T-helper 9 cell (primary cell): Measurements from ENCODE around the gene UGT1A10.

Experiments
- DNase-seq: peaks from one replicate; pipeline ENCODE4 v3.0.0-alpha.2; 2020

UGT1A10 gene

DNA sequence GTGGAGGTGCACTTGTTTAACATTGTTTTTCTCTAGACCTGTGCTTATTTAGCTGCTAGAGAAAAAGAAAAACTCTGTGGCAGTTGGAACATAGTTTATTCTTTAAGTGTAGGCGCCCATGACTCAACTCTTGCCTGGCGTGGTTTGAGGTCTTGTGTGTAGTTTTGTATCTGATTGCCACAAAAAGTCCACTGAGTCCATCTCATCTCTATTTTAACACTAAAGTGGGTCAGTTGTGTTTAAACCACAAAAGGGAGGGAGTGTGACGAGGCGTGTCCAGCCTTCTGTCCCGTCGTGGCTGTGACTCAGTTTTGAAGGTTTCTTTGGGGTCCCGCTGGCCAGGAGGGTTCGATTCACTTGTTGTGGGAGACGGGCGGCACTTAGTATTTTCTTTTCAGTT, 20.2 kb downstream of the UGT1A10 start:
- DNase-seq = no peak

DNA sequence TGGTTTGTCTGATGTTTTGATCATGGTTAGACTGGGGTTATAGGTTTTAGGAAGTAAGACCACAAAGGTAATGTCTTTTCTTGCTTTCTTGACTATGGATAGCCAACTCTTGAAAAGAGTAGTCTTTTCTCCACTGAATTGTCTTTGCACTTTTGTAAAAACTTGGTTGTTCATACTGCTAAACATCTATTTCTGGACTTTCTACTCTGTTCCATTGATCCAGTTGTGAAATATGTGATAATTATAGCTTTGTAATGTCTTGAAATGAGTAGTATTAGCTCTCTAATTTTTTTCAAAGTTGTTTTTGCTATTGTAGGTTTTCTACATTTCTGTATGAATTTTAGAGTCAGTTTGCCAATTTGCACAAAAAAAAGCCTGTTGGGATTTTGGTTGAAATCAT, 22.4 kb downstream of the UGT1A10 start:
- DNase-seq = no peak

- no peak for DNase-seq
Measured at GRCh38 chr2:233663911-233664310, 27.7 kb downstream of the UGT1A10 start.

GRCh38 chr2:233668605-233669260, 32.5 kb downstream of the UGT1A10 start:
- no peak for DNase-seq

DNA sequence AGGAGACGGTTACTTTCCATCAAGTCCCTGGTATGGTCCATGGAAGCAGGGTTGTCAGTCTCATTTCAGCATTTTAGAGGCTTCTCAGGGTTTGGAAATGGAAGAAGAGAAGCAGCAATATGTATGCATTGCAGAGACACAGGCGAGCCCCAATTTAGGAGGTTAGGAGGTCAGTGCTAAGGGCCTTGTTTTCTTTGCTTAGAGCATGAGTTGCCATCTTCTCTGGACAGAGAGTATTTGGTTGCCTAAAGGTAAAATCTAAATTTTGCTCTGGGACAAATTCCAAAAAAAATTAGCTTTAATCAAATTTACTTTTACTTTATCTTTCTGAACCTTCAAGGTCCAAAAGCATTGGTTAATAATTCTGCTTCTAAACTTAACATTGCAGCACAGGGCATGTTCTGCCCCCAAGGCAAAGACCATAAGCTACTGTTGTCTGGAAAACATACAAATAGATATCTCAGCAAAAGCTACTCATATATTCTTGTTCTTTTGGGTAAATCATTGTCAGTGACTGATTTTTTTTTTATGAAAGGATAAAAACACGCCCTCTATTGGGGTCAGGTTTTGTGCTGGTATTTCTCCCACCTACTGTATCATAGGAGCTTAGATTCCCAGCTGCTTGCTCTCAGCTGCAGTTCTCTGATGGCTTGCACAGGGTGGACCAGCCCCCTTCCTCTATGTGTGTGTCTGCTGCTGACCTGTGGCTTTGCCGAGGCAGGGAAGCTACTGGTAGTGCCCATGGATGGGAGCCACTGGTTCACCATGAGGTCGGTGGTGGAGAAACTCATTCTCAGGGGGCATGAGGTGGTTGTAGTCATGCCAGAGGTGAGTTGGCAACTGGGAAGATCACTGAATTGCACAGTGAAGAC, 35.3 kb downstream of the UGT1A10 start, which contains the start of gene UGT1A9:
TSS of gene UGT1A9 (plus strand) at position 609 of the 872 bp plus-strand sequence. CDS start at position 646, 37 bp downstream.
- DNase-seq = no peak

DNA sequence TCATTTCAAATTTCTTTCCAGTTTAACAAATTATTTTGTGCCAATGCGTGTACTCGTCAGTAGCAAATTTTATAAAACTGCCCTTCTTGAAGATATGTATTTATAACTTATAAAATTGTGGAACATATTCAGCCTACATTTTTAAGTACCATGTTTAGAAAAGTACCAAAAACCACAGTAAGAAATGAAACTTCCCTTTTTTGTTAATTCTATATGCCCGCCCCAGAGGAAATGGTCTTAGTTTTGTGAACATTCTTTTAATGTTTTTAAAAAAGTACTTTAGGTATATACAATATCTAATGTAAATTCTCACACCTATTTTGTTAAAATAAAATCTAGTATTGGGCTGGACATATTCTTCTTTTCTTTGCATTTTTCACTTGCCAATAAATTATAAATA, 36.6 kb downstream of the UGT1A10 start:
- no peak for DNase-seq

GRCh38 chr2:233673896-233674295, 37.6 kb downstream of the UGT1A10 start:
- DNase-seq = no peak

DNA sequence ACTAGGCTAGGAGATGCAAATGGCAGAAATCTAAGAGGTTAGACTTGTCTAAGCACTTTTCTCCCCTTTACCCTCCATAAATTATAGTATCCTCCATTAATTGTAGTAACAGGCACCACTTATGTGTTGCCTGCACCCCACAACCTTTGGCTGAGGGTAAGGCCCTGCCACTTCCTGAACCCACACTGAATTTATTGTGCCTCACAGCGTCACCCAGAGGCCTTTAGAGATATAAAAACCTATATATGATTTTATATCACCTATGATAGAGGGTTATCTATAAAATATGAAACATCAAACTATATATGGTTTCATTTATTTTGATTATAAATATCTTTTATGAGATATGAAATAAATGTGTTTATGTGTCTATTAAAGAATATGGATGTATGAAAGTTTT, 38.1 kb downstream of the UGT1A10 start:
- DNase-seq = no peak

DNA sequence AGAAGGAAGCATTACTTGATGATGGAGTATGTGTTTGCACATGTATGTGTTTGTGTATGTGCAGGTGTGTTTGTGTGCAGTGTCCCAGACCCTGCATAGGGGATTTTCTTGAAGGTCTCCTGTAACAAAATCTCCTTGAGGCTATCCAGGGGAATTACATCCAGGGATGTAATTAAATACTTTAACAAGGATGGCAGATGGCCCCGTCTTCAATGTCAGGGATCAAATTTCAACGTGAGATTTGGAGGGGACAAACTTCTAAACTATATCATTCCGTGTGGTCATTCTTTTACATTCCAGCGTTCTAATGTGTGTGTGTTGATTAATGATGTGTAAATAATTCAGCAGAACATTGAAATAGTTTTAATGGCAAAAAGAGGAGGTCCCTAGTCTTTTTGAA, 38.7 kb downstream of the UGT1A10 start:
- no peak for DNase-seq

DNA sequence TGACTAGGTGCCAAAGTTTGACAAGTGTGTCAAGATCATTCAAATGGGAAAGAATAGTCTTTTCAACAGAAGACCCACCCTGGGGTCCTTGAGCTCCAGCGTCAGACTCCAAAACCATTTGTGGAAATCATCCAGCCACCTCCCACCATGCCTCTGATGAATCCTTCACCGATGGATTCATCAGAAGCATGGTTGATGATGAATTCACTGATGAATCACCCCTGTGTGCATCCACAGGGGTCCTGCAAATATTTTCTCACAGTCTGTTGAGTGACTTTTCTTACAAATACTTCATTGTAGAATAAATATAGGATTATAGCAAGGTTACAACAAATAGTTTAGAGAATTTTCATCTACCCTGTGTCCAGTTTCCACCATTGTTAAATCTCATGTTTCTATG, 39.8 kb downstream of the UGT1A10 start:
- DNase-seq = no peak

DNA sequence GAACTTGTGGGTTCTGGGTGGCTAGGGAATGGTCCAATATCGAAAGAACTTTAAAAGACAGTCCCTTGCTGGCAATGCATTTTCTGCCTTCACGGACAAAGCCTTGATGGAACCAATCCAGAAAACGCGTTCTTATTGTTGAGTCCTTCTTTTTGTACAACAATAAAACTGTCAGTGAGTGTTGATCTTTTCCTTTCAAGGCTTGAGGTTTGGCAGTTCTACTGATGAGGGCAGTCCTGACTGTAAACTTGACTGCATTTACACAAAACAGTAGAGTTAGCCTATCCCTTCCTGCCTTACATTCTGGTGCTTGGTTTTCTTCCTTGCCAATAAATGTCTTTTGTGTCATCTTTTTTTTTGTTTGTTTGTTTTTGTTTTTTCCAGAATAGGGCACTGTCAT, 42.9 kb downstream of the UGT1A10 start:
- DNase-seq = no peak

- DNase-seq = no peak
Measured at GRCh38 chr2:233680361-233681045, 44.3 kb downstream of the UGT1A10 start.

DNA sequence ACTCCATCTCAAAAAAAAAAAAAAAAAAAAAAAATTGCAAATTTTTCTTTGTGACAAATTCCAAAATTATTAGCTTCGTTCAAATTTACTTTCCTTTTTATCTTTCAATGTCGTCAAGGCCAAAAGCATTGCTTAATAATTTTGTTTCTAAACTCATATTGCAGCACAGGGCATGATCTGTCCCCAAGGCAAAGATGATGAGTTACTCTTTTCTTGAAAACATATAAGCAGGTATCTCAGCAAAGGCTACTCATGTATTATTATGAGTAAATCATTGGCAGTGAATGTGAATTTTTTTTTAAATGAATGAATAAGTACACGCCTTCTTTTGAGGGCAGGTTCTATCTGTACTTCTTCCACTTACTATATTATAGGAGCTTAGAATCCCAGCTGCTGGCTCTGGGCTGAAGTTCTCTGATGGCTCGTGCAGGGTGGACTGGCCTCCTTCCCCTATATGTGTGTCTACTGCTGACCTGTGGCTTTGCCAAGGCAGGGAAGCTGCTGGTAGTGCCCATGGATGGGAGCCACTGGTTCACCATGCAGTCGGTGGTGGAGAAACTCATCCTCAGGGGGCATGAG, 45.4 kb downstream of the UGT1A10 start, which contains the start of gene UGT1A7:
TSS of gene UGT1A7 (plus strand) at position 381 of the 579 bp plus-strand sequence. CDS start at position 418, 37 bp downstream.
- no peak for DNase-seq

DNA sequence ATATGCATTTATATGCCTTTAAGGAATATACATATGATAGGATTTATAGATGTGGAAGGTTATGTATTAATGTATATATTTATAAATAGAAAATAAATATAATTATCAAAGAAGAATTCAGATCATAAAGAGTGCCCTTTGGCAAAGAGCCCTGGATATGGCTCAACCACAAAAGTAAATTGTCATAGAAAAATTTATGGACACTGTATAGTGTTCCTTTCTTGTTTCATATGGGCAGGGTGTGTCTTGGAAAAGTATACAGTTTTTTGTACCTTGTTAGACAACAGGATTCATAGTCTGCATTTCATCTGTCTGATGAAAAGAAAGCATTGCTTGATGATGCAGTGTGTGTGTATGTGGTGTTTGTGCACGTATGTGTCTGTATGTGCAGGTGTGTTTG, 48.4 kb downstream of the UGT1A10 start:
- DNase-seq = no peak

DNA sequence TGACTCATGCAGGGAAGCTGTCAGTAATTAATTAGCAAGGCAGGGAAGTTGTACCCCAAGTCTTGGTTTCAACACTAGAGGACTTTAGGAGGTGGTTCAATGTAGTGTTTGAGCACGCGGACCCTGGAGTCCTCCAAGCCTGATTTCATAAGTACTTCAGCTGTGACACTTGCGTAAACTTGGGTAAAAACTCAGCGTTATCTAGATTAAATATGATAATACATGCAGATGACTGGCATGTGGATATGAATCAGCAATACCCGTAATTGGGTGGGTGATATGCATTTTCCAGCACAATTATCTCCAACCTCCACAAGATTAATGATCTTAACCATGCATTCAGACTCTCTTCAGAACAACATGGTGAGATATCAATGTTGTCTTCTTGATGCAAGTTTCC, 50.7 kb downstream of the UGT1A10 start:
- DNase-seq = no peak

- DNase-seq = no peak
Measured at GRCh38 chr2:233688341-233688740, 52.1 kb downstream of the UGT1A10 start.

DNA sequence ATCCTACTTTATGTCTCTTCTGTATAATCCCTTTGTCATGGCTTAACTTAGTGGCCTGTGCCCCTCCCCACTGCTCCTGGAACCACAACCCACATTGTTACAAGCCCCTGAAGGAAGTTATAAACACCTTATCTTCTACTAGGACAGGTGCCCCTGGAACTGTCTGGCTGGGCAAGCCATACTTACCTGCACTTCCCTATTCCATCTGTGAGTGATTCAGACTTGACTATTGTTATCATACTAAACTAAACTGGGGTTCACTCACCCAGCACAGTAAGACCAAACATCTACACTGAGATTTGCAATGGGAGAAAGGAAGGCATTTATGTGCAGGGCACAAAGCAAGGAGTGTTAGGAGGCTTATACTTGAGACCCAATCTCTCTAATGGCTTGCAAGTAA, 52.8 kb downstream of the UGT1A10 start:
- DNase-seq = no peak

GRCh38 chr2:233689501-233689900, 53.3 kb downstream of the UGT1A10 start:
- DNase-seq = no peak

- DNase-seq = no peak
Measured at GRCh38 chr2:233690444-233690843, 54.2 kb downstream of the UGT1A10 start.

DNA sequence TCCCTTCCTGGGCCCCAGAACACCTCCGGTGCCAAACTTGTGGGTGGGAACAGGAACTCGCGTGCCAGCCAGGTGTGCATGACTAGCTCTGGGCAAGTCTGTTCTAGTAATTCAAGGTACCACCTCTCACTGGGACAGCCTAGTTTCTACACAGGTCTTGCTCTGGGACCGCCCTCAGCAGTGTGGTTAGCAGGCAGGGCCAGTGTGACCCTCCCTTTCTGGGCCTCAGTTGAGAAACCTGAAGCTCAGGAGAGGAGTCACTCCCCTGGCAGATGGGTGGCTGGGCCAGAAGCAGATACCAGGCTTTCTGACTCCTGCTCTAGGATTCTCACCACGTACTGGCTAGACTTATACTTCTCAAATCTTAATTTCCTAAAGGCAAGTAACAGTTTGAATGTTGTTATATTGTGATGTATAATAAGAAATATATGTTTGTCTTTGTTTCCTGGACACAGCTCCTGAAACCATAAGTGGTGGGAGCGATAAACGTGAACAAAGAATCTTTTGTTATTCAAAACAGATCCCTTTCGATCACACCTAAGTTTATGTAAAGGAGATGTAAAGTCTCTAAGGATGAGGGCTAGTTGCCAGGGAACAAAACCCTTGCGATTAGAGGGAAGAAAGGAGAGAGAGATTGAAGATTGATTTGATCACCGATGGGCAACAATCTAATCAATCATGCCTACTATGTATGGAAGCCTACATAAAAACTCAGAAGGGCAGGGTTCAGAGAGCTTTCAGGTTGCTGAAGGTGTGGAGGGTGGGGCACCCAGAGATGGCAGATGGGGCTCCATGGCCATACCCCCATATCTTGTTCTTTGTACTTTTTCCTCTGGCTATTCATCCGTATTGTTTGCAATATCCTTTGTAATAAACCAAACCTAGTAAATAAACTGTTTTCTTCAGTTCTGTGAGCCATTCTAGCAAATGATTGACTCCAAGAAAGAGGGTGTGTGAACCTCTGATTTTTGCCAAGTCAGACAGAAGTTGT, 55.5 kb downstream of the UGT1A10 start:
- DNase-seq = no peak

GRCh38 chr2:233692648-233693047, 56.4 kb downstream of the UGT1A10 start, which contains the start of gene UGT1A6:
UGT1A6 (plus strand) TSS chr2:233692890; CDS start chr2:233693005, 115 bp downstream.
- no peak for DNase-seq

- no peak for DNase-seq
Measured at GRCh38 chr2:233693963-233694362, 57.7 kb downstream of the UGT1A10 start.
